Neutrophil (primary cell): Measurements from ENCODE around the gene PAQR5.

ENCODE experiments used
- H3K27ac ChIP-seq: fragments of 200-600 bp; sonication (generic); 2 replicates; pipeline ENCODE4 v1.5.1; 2016; ENCODE audit warnings: mild to moderate bottlenecking, moderate library complexity
- H3K27me3 ChIP-seq: fragments of 200-600 bp; sonication (generic); 2 replicates; pipeline ENCODE4 v1.6.0; 2016; ENCODE audit warnings: mild to moderate bottlenecking
- H3K36me3 ChIP-seq: fragments of 200-600 bp; sonication (generic); 2 replicates; pipeline ENCODE4 v1.5.1; 2017
- H3K4me1 ChIP-seq, 2 experiments: fragments of 200-600 bp in 1 of 2; sonication (generic) in 1 of 2; 1 replicate in 1 of 2; 2 replicates in 1 of 2; pipeline versions ENCODE4 v1.5.1 to v1.6.1; 2013 to 2016; ENCODE audit warnings: low read depth in 1 of 2, low read length in 1 of 2, mild to moderate bottlenecking in 1 of 2, moderate library complexity in 1 of 2; ENCODE audit not compliant: control insufficient read depth in 1 of 2, insufficient read depth in 1 of 2
- H3K4me3 ChIP-seq, 2 experiments: fragments of 200-600 bp in 1 of 2; sonication (generic) in 1 of 2; 1 replicate in 1 of 2; 2 replicates in 1 of 2; pipeline ENCODE4 v1.5.1; 2013 to 2016; ENCODE audit warnings: low read depth in 1 of 2, low read length in 1 of 2, mild to moderate bottlenecking in 1 of 2, moderate library complexity in 1 of 2
- H3K9me3 ChIP-seq: fragments of 200-600 bp; sonication (generic); 2 replicates; pipeline ENCODE4 v1.5.1; 2016
- TF ChIP-seq, protein P1 (sequence below): fragments of 200-600 bp; sonication (generic); IDR thresholded peaks from 2 replicates; pipeline ENCODE4 v1.5.1; 2016; ENCODE audit warnings: antibody characterized with exemption

The PAQR5 gene

DNA sequence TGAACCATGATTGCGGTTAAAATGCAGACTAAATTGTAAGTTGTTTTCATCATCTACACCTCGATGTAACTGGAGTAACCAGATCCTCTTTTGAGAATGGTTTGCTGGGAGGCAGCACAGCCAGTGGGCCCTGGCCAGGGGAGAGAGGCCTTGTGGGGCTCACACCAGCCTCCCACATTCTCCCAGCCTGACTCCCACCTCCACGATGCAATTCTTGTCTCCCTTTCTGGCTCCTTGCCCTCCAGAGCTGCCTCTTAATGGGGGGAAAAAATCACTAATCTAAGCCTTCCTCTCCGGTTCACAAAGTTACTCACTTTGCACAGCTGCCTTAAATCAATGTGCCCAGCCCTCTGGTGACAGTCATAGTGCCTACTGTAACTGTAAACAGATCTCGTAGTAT is 17.9 kb upstream of the PAQR5 start:
- Histone ChIP-seq H3K36me3 (no peaks in the 10 kb centered on the region), H3K27me3 (peaks cover 9% of the 10 kb centered on the region), H3K9me3 (no peaks in the 10 kb centered on the region), H3K4me3 (no peak overlapping the region), H3K4me1 (no peaks in the 10 kb centered on the region), H3K27ac (no peak overlapping the region)
- TF ChIP-seq, protein P1, sequence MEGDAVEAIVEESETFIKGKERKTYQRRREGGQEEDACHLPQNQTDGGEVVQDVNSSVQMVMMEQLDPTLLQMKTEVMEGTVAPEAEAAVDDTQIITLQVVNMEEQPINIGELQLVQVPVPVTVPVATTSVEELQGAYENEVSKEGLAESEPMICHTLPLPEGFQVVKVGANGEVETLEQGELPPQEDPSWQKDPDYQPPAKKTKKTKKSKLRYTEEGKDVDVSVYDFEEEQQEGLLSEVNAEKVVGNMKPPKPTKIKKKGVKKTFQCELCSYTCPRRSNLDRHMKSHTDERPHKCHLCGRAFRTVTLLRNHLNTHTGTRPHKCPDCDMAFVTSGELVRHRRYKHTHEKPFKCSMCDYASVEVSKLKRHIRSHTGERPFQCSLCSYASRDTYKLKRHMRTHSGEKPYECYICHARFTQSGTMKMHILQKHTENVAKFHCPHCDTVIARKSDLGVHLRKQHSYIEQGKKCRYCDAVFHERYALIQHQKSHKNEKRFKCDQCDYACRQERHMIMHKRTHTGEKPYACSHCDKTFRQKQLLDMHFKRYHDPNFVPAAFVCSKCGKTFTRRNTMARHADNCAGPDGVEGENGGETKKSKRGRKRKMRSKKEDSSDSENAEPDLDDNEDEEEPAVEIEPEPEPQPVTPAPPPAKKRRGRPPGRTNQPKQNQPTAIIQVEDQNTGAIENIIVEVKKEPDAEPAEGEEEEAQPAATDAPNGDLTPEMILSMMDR: no peak

DNA sequence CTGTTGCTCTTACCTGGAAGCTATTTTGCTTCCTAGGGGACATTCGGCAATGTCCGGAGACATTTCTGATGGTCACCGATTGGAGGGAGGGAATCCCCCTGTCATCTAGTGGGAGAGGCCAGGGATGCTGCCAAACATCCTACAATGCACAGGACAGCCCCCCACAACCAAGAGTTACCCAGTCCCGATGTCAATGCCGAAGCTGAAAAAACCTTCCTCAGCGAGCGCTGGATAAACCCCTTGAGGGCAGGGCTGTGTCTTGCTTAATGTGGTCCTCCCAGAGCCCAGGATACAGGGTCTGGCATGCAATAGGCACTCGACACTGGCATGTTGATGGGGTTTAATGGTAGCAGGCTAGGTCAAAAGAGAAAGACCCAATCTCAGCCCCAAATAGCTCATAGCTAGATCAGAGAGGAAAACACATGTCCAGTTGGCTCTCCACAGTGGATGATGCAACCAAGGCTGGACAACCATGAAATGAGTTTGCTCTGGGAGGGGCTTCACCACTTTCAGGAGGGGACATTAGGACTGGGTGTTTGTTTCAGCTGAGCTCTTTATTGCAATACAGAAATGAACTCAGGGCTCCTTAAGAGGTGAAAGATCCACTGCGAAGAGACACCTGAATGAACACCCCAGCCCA is 16.5 kb upstream of the PAQR5 start:
- Histone ChIP-seq H3K4me1 (no peaks in the 10 kb centered on the region), H3K4me3 (no peak overlapping the region), H3K27me3 (no peaks in the 10 kb centered on the region), H3K36me3 (no peaks in the 10 kb centered on the region), H3K9me3 (no peaks in the 10 kb centered on the region), H3K27ac (no peak overlapping the region)
- TF ChIP-seq, protein P1: no peak

DNA sequence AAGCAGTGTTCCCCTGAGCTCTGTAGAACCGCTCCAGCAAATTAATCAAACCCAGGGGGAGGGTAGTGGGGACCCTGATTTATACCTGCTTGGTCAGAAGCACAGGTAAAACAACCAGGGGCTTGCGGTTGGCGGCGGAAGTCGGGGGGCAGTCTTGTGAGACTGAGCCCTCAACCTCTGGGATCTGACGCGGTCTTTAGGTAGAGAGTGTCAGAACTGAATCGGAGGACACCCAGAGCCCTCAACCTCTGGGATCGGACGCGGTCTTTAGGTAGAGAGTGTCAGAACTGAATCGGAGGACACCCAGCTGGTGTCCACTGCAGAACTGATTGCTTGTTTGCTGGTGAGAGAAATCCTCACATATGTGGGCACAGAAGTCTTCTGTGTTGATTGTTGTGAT is 12.9 kb upstream of the PAQR5 start:
- TF ChIP-seq, protein P1: no peak
- Histone ChIP-seq H3K4me1 (no peaks in the 10 kb centered on the region), H3K4me3 (no peak overlapping the region), H3K9me3 (no peaks in the 10 kb centered on the region), H3K27me3 (no peaks in the 10 kb centered on the region), H3K27ac (no peak overlapping the region), H3K36me3 (no peaks in the 10 kb centered on the region)

DNA sequence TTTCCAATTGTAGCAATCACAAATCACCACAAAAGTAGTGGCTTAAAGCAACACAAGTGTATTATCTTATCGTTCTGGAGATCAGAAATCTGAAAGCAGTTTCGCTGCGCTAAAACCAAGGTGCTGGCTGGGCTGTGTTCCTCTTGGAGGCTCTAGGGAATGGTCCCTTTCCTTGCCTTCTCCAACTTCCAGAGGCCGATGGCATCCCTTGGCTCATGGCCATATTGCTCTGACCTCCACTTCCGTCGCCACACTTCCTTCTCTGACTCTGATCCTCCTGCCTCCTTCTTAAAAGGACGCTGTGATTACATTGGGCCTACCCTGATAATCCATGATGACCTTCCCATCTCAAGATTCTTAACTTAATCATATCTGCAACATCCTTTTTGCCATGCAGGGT is 10.7 kb upstream of the PAQR5 start:
- Histone ChIP-seq H3K4me1 (no peaks in the 10 kb centered on the region), H3K27ac (no peak overlapping the region), H3K36me3 (no peaks in the 10 kb centered on the region), H3K9me3 (no peaks in the 10 kb centered on the region), H3K4me3 (no peak overlapping the region), H3K27me3 (no peaks in the 10 kb centered on the region)
- TF ChIP-seq, protein P1: no peak

GRCh38 chr15:69288531-69289341 is 10.0 kb upstream of the PAQR5 start:
- TF ChIP-seq, protein P1: no peak
- Histone ChIP-seq H3K4me3 (no peak overlapping the region), H3K4me1 (no peaks in the 10 kb centered on the region), H3K27me3 (no peaks in the 10 kb centered on the region), H3K9me3 (no peaks in the 10 kb centered on the region), H3K27ac (no peak overlapping the region), H3K36me3 (no peaks in the 10 kb centered on the region)
